NB4 (cell line): Measurements from ENCODE around the gene STRAP.

Experiments used
- DNase-seq: peaks from one replicate; pipeline ENCODE4 v3.0.0; 2010; ENCODE audit warnings: low read depth
- H3K4me3 ChIP-seq: one replicate; pipeline ENCODE4 v1.5.1; 2011; ENCODE audit warnings: mild to moderate bottlenecking, low read depth, low read length, moderate library complexity
- CTCF ChIP-seq: IDR thresholded peaks from one replicate; pipeline ENCODE4 v1.5.1; 2012; ENCODE audit warnings: low read depth, low read length
- MAX ChIP-seq: IDR thresholded peaks from 2 replicates; pipeline ENCODE4 v1.6.1; 2011; ENCODE audit warnings: low read depth, low read length
- MYC ChIP-seq: IDR thresholded peaks from 2 replicates; pipeline ENCODE4 v1.6.1; 2011; ENCODE audit warnings: low read depth, low read length
- POLR2A ChIP-seq: IDR thresholded peaks from 2 replicates; pipeline ENCODE4 v1.6.1; 2011; ENCODE audit warnings: mild to moderate bottlenecking; ENCODE audit not compliant: insufficient read length; ENCODE audit errors: extremely low read depth

Gene STRAP

GRCh38 chr12:15852383-15852782 lies 29.8 kb upstream of the STRAP start:
- TF ChIP-seq CTCF (no peak), MAX (no peak), MYC (no peak), POLR2A (no peak)
- no peak overlapping the region for H3K4me3 ChIP-seq
- no peak for DNase-seq

GRCh38 chr12:15853877-15854276 lies 28.3 kb upstream of the STRAP start:
- TF ChIP-seq MAX (no peak), MYC (no peak), POLR2A (no peak), CTCF (no peak)
- no peak overlapping the region for H3K4me3 ChIP-seq
- no peak for DNase-seq

- H3K4me3 ChIP-seq = no peak overlapping the region
- no peak for DNase-seq
These were observed 27.3 kb upstream of the STRAP start for GRCh38 chr12:15854916-15855315.

GRCh38 chr12:15855646-15856045 lies 26.5 kb upstream of the STRAP start:
- TF ChIP-seq MYC (no peak), CTCF (no peak), MAX (no peak), POLR2A (no peak)
- H3K4me3 ChIP-seq = no peak overlapping the region
- no peak for DNase-seq

More at GRCh38 chr12:15854916-15855315, 27.3 kb upstream of the STRAP start:
- TF ChIP-seq CTCF = no peak
- no peak for TF ChIP-seq MYC
- no peak for TF ChIP-seq MAX
- no peak for TF ChIP-seq POLR2A

GRCh38 chr12:15856097-15856982 lies 25.8 kb upstream of the STRAP start:
- no peak overlapping the region for H3K4me3 ChIP-seq
- peak; percentile 67 for DNase-seq
- TF ChIP-seq CTCF (peak; percentile 46), MAX (no peak)
